ENCODE measurements around the gene EHD1. TPM values are rescaled to one million over a fixed set of nuclear protein-coding genes. Genes with fewer than 3 reads are reported as not detected.

EHD1 gene
- polyA plus RNA-seq (73.9 to 192 TPM (median 75.6 TPM) in 3 replicates), polyA minus RNA-seq (107 to 412 TPM (median 144 TPM) in 3 replicates)
- polyA plus RNA-seq (2011; ENCODE audit: low read depth) = 89.7 TPM
- 69.4 and 117 TPM in 2 replicates for polyA plus RNA-seq (2011; cell fraction: cytosol; rRNA removed)
- polyA plus RNA-seq (2011; cell fraction: nucleus; rRNA removed) = 139 and 148 TPM in 2 replicates
- 50.2 and 134 TPM in 2 replicates for polyA plus RNA-seq (2012; ENCODE audit: low replicate concordance)
- 120 TPM for polyA minus RNA-seq (2011; cell fraction: cytosol; rRNA and poly(A)+ RNA removed)
- polyA minus RNA-seq (2011; cell fraction: nucleus; rRNA and poly(A)+ RNA removed) = 91.0 and 135 TPM in 2 replicates

GRCh38 chr11:64878494-64879243, at the start of gene EHD1:
EHD1 (minus strand) TSS chr11:64878621; CDS start chr11:64878464, 157 bp downstream.
- DNase-seq (ENCODE audit: low read depth, low spot score) = no peak
- Histone ChIP-seq H3K9ac (ENCODE audit: control insufficient read depth, extremely low read depth, insufficient read depth, low read length) (peak within 1 kb of the TSS; percentile 88), H3K9me3 (ENCODE audit: control insufficient read depth, low read depth, low read length) (no peaks in the 10 kb centered on the region), H3K36me3 (ENCODE audit: control insufficient read depth in 2 of 2, extremely low read depth in 1 of 2, insufficient read depth in 2 of 2, low read length in 2 of 2) (peaks cover 9 to 17% of the 10 kb centered on the region in 2 experiments), H3K4me3 (ENCODE audit: control insufficient read depth in 2 of 3, extremely low read depth in 1 of 3, insufficient read depth in 2 of 3, low read depth in 1 of 3, low read length in 3 of 3) (peak within 1 kb of the TSS; percentile 59 to 85 (median 83)), H3K79me2 (ENCODE audit: control insufficient read depth, insufficient read depth, low read length) (peaks cover 43% of the 10 kb centered on the region), H3K4me1 (ENCODE audit: control insufficient read depth, extremely low read depth, insufficient read depth, low read length) (peaks cover 37% of the 10 kb centered on the region), H4K20me1 (ENCODE audit: control insufficient read depth, extremely low read depth, insufficient read depth, low read length) (peaks cover 25% of the 10 kb centered on the region), H3K27ac (ENCODE audit: control insufficient read depth, insufficient read depth, low read length) (peak within 1 kb of the TSS; percentile 76), H3K4me2 (ENCODE audit: control insufficient read depth, extremely low read depth, insufficient read depth, low read depth, low read length) (peak within 1 kb of the TSS; percentile 91), H3K9me1 (ENCODE audit: control insufficient read depth, extremely low read depth, insufficient read depth, low read length) (peaks cover 3% of the 10 kb centered on the region), H2AFZ (ENCODE audit: control insufficient read depth, low read length) (peak within 1 kb of the TSS; percentile 81), H3K27me3 (ENCODE audit: control insufficient read depth, extremely low read depth, insufficient read depth, low read length) (no peaks in the 10 kb centered on the region)
- dilution Hi-C loops (cut with MboI; ENCODE audit: extremely low pct_ligation_motif_present, low sequenced_read_pairs) = no loop called here
- no peak for TF ChIP-seq EZH2 (IDR thresholded peaks at IDR 0.05; ENCODE audit: low read length)
- peak; percentile 27 to 89 (median 77) for TF ChIP-seq CTCF (optimal IDR thresholded peaks at IDR 0.05 in 1 of 3, IDR thresholded peaks at IDR 0.05 in 1 of 3, conservative IDR thresholded peaks at IDR 0.05 in 1 of 3; ENCODE audit: extremely low read depth in 1 of 3, insufficient read depth in 2 of 3, low read length in 3 of 3)
- FAIRE-seq = no peak

GRCh38 chr11:64926689-64927088, 48.3 kb upstream of the EHD1 start:
- H3K27me3 ChIP-seq (ENCODE audit: control insufficient read depth, extremely low read depth, insufficient read depth, low read length) = no peaks in the 10 kb centered on the region
- H3K9ac ChIP-seq (ENCODE audit: control insufficient read depth, extremely low read depth, insufficient read depth, low read length) = no peak overlapping the region
- dilution Hi-C loops (cut with MboI; ENCODE audit: extremely low pct_ligation_motif_present, low sequenced_read_pairs) = no loop called here
- no peak overlapping the region for H3K27ac ChIP-seq (ENCODE audit: control insufficient read depth, insufficient read depth, low read length)
- H3K4me3 ChIP-seq (ENCODE audit: control insufficient read depth in 2 of 3, extremely low read depth in 1 of 3, insufficient read depth in 2 of 3, low read depth in 1 of 3, low read length in 3 of 3) = no peak overlapping the region
- H3K4me2 ChIP-seq (ENCODE audit: control insufficient read depth, extremely low read depth, insufficient read depth, low read depth, low read length) = no peak overlapping the region
- H3K4me1 ChIP-seq (ENCODE audit: control insufficient read depth, extremely low read depth, insufficient read depth, low read length) = peaks cover 4% of the 10 kb centered on the region
- H3K9me1 ChIP-seq (ENCODE audit: control insufficient read depth, extremely low read depth, insufficient read depth, low read length) = no peaks in the 10 kb centered on the region
- no peaks in the 10 kb centered on the region for H4K20me1 ChIP-seq (ENCODE audit: control insufficient read depth, extremely low read depth, insufficient read depth, low read length)
- H3K79me2 ChIP-seq (ENCODE audit: control insufficient read depth, insufficient read depth, low read length) = no peaks in the 10 kb centered on the region
- H3K36me3 ChIP-seq (ENCODE audit: control insufficient read depth in 2 of 2, extremely low read depth in 1 of 2, insufficient read depth in 2 of 2, low read length in 2 of 2) = peaks cover 17 to 24% of the 10 kb centered on the region in 2 experiments
- FAIRE-seq (no peak), DNase-seq (ENCODE audit: low read depth, low spot score) (no peak)
- H3K9me3 ChIP-seq (ENCODE audit: control insufficient read depth, low read depth, low read length) = no peaks in the 10 kb centered on the region
- H2AFZ ChIP-seq (ENCODE audit: control insufficient read depth, low read length) = no peak overlapping the region
- TF ChIP-seq CTCF (optimal IDR thresholded peaks at IDR 0.05 in 1 of 3, IDR thresholded peaks at IDR 0.05 in 1 of 3, conservative IDR thresholded peaks at IDR 0.05 in 1 of 3; ENCODE audit: extremely low read depth in 1 of 3, insufficient read depth in 2 of 3, low read length in 3 of 3) (no peak), EZH2 (IDR thresholded peaks at IDR 0.05; ENCODE audit: low read length) (no peak)
